ENCODE measurements around the gene UBASH3B. TPM values are rescaled to one million over a fixed set of nuclear protein-coding genes. Genes with fewer than 3 reads are reported as not detected.
"Not testable (repeated sequence)": the region's sequence is repeated elsewhere in the genome, so short reads cannot be mapped to it uniquely, and the experiment has no call there.

UBASH3B gene
- total RNA-seq, 1 donor = 23.2 TPM

GRCh38 chr11:122816761-122817520 lies 161.4 kb downstream of the UBASH3B start:
- peak; percentile 54 for DNase-seq (ENCODE audit: low read depth)
- no peak overlapping the region for H3K4me3 ChIP-seq (ENCODE audit: low read depth, low read length)
- TF ChIP-seq CTCF (IDR thresholded peaks at IDR 0.05; ENCODE audit: insufficient read depth, low read length) = no peak

DNA sequence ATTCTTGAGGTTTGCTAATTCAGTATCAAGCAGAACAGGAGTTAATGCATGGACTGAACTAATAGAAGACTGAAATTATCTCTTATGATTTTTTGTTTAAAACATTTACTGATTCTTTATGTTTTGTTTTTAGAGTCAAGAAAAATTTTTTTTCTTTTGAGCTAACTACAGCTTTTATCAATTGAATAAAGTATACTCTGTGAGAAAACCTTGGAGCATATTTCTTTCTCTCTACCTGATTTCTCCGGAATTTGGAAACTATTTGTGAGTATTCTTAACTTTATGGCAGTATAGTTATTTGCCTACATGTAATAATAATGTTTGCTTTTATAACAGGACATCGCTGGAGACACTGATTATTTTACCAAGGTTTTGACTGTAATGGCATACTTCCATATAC lies 164.6 kb downstream of the UBASH3B start:
- H3K4me3 ChIP-seq (ENCODE audit: low read depth, low read length) = no peak overlapping the region
- no peak for TF ChIP-seq CTCF (IDR thresholded peaks at IDR 0.05; ENCODE audit: insufficient read depth, low read length)
- DNase-seq (ENCODE audit: low read depth) = no peak

- DNase-seq (ENCODE audit: low read depth) = no peak
- TF ChIP-seq CTCF (IDR thresholded peaks at IDR 0.05; ENCODE audit: insufficient read depth, low read length) = no peak
- no peak overlapping the region for H3K4me3 ChIP-seq (ENCODE audit: low read depth, low read length)
These were observed 165.6 kb downstream of the UBASH3B start for GRCh38 chr11:122821169-122821568.

GRCh38 chr11:122822241-122822640 lies 166.7 kb downstream of the UBASH3B start:
- DNase-seq (ENCODE audit: low read depth) = no peak
- no peak overlapping the region for H3K4me3 ChIP-seq (ENCODE audit: low read depth, low read length)
- no peak for TF ChIP-seq CTCF (IDR thresholded peaks at IDR 0.05; ENCODE audit: insufficient read depth, low read length)

GRCh38 chr11:122823564-122823963 lies 168.0 kb downstream of the UBASH3B start:
- no peak for TF ChIP-seq CTCF (IDR thresholded peaks at IDR 0.05; ENCODE audit: insufficient read depth, low read length)
- no peak overlapping the region for H3K4me3 ChIP-seq (ENCODE audit: low read depth, low read length)
- DNase-seq (ENCODE audit: low read depth) = no peak

- not testable (repeated sequence) for DNase-seq (ENCODE audit: low read depth); H3K4me3 ChIP-seq (ENCODE audit: low read depth, low read length)
These were observed 173.8 kb downstream of the UBASH3B start for GRCh38 chr11:122829371-122829770.

- not testable (repeated sequence) for H3K4me3 ChIP-seq (ENCODE audit: low read depth, low read length); DNase-seq (ENCODE audit: low read depth)
These were observed 176.8 kb downstream of the UBASH3B start for GRCh38 chr11:122832297-122832696.
